Measurements from ENCODE around the gene TNRC18.
"Not testable (repeated sequence)": the region's sequence is repeated elsewhere in the genome, so short reads cannot be mapped to it uniquely, and the experiment has no call there.

TNRC18 gene

GRCh38 chr7:5289355-5289754 lies 134.3 kb downstream of the TNRC18 start:
- TF ChIP-seq, protein P1, sequence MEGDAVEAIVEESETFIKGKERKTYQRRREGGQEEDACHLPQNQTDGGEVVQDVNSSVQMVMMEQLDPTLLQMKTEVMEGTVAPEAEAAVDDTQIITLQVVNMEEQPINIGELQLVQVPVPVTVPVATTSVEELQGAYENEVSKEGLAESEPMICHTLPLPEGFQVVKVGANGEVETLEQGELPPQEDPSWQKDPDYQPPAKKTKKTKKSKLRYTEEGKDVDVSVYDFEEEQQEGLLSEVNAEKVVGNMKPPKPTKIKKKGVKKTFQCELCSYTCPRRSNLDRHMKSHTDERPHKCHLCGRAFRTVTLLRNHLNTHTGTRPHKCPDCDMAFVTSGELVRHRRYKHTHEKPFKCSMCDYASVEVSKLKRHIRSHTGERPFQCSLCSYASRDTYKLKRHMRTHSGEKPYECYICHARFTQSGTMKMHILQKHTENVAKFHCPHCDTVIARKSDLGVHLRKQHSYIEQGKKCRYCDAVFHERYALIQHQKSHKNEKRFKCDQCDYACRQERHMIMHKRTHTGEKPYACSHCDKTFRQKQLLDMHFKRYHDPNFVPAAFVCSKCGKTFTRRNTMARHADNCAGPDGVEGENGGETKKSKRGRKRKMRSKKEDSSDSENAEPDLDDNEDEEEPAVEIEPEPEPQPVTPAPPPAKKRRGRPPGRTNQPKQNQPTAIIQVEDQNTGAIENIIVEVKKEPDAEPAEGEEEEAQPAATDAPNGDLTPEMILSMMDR (IDR thresholded peaks at IDR 0.05; ENCODE audit: control insufficient read depth, extremely low read depth, insufficient read depth), result no peak
- no peak for DNase-seq (ENCODE audit: low read depth)
- no peak overlapping the region for H3K4me3 ChIP-seq (ENCODE audit: low read depth, low read length)

DNA sequence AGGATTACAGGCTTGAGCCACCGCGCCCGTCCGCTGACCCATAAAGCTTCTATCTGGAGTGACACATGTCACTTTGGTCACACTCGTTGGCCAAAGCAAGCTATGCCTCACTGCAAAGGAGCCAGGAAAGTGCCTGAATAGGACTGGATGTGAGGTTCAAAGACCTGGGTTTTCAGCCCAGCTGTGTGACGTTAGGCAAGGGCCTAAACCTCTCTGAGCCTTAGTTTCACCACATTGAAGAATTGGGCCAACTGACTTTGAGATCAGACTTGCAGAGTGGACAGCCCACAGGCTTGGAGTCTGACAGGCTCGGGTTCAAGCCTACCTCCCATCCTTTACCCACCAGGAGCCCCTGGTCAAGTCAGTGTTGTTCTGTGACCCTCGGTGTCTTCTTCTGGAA lies 135.1 kb downstream of the TNRC18 start:
- not testable (repeated sequence) for H3K4me3 ChIP-seq (ENCODE audit: low read depth, low read length); DNase-seq (ENCODE audit: low read depth)

DNA sequence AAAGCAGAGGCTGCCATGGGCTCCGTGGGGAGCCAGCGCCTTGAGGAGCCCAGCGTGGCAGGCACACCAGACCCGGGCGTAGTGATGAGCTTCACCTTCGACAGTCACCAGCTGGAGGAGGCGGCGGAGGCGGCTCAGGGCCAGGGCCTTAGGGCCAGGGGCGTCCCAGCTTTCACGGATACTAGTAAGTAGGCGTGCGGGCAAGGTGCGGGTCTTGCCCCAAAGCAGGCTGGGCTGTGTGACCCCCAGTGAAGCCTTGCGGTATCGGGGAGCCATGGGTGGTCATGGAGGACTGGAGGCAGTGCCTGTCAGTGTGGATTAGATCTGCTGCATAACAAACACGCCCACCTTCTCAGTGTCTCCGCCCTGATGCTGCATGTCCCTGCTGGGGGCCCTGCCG lies 135.8 kb downstream of the TNRC18 start:
- H3K4me3 ChIP-seq (ENCODE audit: low read depth, low read length), result no peak overlapping the region
- TF ChIP-seq, protein P1 (IDR thresholded peaks at IDR 0.05; ENCODE audit: control insufficient read depth, extremely low read depth, insufficient read depth), result no peak
- DNase-seq (ENCODE audit: low read depth), result no peak

GRCh38 chr7:5287373-5287772 lies 136.3 kb downstream of the TNRC18 start:
- not testable (repeated sequence) for DNase-seq (ENCODE audit: low read depth); H3K4me3 ChIP-seq (ENCODE audit: low read depth, low read length)

DNA sequence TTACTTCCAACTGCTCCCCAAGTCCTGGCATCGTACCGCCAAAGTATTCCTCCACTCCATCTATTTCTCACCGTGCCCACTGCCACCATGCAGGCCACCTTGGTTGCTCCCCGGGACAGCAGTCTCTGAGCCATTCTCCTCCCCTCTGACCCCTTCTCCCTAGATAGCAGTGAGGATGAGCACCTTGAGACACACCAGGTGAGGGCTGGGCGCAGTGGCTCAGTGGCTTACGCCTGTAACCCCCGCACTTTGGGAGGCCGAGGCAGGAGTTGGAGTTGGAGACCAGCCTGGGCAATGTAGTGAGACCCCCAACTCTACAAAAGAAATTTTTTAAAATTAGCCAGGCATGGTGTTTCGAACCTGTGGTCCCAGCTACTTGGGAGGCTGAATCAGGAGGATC lies 136.7 kb downstream of the TNRC18 start:
- TF ChIP-seq, protein P1 (IDR thresholded peaks at IDR 0.05; ENCODE audit: control insufficient read depth, extremely low read depth, insufficient read depth), result no peak
- no peak for DNase-seq (ENCODE audit: low read depth)
- no peak overlapping the region for H3K4me3 ChIP-seq (ENCODE audit: low read depth, low read length)

DNA sequence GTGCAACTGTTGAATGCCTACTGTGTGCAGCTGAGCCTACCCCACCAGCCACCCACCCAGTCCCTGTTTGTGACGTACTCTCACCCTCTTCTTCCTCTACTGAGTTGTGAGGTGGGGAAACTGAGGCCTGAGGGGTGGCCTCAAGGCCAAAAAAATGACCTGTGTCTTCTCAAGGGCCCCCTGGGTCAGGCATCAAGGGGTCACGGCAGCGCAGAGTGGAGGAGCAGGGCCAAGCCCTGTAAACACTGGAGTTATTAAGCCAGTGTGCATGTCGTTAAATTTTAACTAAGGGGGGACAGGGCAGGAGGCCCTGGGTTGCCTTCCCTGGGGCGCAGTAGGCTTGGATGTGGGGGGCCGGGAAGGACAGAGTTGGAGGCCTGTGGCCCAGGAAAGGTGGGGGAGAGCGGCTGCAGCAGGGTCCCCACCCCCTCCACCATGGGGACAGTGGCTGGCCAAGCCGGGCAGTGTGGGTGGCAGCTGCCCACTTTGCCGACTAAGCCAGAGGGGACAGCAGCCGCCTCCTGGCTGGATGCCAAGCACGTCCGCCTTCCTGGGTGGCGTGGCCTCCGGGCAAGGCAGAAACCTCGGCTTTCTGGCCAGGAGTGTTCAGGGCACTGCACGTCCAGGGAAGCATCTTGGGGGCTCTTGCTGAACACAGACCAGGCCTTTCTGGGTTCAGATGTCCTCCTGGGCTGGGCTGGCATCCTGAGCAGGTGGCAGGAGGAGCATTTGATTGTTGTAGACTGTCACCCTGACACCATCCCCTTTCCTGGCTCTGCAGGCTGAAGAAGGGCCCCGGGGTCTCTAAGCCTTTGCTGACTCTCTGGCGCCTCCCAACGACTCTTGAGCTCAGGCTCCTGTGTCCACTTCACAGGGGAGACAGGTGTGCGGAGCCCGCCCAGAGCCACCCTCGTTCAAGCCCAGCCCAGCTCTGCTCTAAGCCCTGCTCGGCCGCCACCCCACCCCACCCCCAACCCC lies 139.0 kb downstream of the TNRC18 start:
- TF ChIP-seq, protein P1 (IDR thresholded peaks at IDR 0.05; ENCODE audit: control insufficient read depth, extremely low read depth, insufficient read depth), result no peak
- DNase-seq (ENCODE audit: low read depth), result no peak
- H3K4me3 ChIP-seq (ENCODE audit: low read depth, low read length), result no peak overlapping the region

GRCh38 chr7:5283421-5284303 lies 140.0 kb downstream of the TNRC18 start:
- TF ChIP-seq, protein P1 (IDR thresholded peaks at IDR 0.05; ENCODE audit: control insufficient read depth, extremely low read depth, insufficient read depth), result no peak
- peak overlapping the region; percentile 47 for H3K4me3 ChIP-seq (ENCODE audit: low read depth, low read length)
- no peak for DNase-seq (ENCODE audit: low read depth)

Data from LNCaP clone FGC (cell line).